HFF-Myc (cell line): ENCODE data around the gene NDUFB10.
A peak's percentile ranks its signal among the peaks of the same experiment; 100 is the strongest.

Experiments used
- DNase-seq: peaks from one replicate; pipeline ENCODE4 v3.0.0-alpha.2; 2011; ENCODE audit warnings: low read depth; ENCODE audit errors: extremely low read depth
- H3K4me3 ChIP-seq: replicated peaks from 2 replicates; pipeline ENCODE4 v1.5.1; 2011; ENCODE audit warnings: low read depth, mild to moderate bottlenecking, control low read depth, low read length
- TF ChIP-seq, protein P1 (sequence below): IDR thresholded peaks from 2 replicates; pipeline ENCODE4 v1.5.1; 2012; ENCODE audit warnings: mild to moderate bottlenecking, low read depth, low read length, control low read depth; ENCODE audit errors: missing control alignments

NDUFB10 gene

DNA sequence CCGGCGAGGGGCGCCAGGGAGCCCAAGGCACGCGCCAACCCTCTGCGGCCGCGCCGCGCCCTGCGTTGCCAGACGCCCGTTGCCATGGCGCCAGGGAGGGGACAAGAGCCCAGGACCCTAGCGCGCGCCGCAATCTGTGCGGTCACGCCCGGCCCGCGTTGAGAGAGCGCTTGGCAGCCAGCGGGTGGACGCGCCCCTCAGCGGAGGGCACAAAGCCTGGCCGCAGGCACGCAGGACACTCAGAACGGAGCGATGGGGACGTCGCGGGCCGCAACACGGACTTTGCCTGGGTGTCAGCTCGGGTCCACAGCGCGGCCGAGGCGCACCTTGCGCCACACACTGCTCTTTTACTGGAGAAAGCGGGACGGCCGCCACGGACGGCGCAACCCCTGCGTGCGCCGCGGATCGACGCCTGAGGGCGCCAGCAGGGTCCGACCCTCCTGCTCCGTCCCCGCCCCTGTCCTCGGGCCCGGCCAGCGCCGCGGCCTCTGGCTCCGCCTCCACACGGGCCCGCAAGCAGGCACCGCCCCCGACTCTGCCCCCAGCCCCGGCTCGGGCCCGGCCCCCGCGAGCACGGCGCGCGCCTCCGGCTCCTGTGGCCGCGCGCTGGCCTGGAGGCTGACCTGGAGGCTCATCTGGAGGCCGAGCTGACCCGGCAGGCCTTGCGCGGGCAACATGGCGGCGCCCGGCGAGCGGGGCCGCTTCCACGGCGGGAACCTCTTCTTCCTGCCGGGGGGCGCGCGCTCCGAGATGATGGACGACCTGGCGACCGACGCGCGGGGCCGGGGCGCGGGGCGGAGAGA is 24.4 kb downstream of the NDUFB10 start, which contains the start of gene GFER:
Gene GFER, plus strand, starts transcription at position 650 of the 803 bp plus-strand sequence. Its CDS starts 26 bp downstream, at position 676.
- TF ChIP-seq, protein P1, sequence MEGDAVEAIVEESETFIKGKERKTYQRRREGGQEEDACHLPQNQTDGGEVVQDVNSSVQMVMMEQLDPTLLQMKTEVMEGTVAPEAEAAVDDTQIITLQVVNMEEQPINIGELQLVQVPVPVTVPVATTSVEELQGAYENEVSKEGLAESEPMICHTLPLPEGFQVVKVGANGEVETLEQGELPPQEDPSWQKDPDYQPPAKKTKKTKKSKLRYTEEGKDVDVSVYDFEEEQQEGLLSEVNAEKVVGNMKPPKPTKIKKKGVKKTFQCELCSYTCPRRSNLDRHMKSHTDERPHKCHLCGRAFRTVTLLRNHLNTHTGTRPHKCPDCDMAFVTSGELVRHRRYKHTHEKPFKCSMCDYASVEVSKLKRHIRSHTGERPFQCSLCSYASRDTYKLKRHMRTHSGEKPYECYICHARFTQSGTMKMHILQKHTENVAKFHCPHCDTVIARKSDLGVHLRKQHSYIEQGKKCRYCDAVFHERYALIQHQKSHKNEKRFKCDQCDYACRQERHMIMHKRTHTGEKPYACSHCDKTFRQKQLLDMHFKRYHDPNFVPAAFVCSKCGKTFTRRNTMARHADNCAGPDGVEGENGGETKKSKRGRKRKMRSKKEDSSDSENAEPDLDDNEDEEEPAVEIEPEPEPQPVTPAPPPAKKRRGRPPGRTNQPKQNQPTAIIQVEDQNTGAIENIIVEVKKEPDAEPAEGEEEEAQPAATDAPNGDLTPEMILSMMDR: no peak
- peak; percentile 59 for DNase-seq
- H3K4me3 ChIP-seq: peak within 1 kb of the TSS; percentile 70

DNA sequence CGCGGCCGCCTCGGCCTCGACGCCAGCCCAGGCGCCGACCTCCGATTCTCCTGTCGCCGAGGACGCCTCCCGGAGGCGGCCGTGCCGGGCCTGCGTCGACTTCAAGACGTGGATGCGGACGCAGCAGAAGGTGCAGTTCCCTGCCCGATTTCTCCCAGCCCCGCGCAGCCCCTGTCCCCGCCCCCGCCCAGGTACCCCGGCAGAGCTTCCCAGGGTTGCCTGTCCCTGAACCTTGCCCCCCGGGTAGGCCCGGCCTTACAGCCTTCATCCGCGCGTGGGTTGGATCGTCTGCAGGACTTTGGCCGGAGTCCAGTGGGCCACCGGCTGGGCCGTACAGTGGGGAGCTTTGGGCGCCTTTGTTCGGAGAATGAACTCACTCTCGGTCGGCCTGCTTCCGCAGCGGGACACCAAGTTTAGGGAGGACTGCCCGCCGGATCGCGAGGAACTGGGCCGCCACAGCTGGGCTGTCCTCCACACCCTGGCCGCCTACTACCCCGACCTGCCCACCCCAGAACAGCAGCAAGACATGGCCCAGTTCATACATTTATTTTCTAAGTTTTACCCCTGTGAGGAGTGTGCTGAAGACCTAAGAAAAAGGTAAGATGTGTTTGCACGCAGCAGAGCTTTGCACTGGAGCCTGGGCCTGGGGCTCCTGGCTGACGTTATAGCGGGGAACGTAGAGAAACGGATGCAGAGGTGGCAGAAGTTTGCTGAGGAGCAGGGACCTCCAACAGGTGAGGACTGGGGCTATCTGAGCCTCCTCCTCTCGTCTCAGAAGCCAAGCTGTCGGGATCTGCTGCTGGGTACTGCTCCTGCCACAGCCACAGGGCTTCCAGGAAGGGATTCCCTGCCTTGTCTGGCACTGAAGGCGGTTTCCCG is 25.2 kb downstream of the NDUFB10 start:
- DNase-seq: no peak
- TF ChIP-seq, protein P1: no peak
- H3K4me3 ChIP-seq: peak overlapping the region; percentile 70

DNA sequence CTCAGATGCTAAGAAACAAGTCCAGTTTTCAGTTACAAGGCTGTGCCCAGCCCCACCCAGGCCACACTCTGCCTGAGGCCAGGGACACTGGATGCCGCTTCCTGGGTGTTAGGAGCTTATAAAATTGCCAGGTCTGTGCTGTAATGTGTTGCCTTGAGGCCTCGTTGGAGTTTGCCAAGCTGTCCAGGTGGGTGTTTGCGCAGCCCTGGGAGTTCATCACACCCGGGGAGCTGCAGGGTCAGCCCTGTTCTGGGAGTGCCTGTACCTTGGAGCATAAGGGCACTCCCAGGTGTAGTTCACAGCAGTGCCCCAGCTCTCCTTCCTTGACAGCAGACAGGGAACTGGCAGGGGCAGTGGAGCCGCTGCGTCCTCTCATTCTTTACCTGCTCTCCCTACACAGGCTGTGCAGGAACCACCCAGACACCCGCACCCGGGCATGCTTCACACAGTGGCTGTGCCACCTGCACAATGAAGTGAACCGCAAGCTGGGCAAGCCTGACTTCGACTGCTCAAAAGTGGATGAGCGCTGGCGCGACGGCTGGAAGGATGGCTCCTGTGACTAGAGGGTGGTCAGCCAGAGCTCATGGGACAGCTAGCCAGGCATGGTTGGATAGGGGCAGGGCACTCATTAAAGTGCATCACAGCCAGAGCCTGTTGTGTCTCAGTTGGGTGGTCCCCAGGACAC is 26.3 kb downstream of the NDUFB10 start:
- peak overlapping the region; percentile 70 for H3K4me3 ChIP-seq
- TF ChIP-seq, protein P1: no peak
- no peak for DNase-seq

DNA sequence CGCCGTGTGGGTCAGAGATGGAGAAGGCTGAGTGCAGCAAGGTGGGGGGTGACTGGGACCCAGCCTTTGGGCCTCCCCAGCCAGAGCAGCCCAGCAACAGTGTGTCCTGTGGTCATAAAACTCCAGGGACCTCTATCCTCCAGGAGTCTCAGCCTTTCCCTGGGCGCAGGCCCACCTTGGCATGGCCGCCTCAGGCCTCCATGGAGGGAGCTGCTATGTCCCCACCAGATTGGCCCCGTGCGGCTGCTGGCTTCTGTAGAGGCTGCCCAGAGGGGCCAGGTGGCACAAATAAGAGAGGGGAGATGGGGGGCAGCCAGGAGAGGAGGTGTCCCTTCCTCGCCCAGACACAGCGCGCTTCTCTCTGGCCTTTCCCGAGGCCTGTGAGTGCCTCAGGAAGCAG is 27.9 kb downstream of the NDUFB10 start:
- TF ChIP-seq, protein P1: no peak
- no peak overlapping the region for H3K4me3 ChIP-seq
- no peak for DNase-seq

DNA sequence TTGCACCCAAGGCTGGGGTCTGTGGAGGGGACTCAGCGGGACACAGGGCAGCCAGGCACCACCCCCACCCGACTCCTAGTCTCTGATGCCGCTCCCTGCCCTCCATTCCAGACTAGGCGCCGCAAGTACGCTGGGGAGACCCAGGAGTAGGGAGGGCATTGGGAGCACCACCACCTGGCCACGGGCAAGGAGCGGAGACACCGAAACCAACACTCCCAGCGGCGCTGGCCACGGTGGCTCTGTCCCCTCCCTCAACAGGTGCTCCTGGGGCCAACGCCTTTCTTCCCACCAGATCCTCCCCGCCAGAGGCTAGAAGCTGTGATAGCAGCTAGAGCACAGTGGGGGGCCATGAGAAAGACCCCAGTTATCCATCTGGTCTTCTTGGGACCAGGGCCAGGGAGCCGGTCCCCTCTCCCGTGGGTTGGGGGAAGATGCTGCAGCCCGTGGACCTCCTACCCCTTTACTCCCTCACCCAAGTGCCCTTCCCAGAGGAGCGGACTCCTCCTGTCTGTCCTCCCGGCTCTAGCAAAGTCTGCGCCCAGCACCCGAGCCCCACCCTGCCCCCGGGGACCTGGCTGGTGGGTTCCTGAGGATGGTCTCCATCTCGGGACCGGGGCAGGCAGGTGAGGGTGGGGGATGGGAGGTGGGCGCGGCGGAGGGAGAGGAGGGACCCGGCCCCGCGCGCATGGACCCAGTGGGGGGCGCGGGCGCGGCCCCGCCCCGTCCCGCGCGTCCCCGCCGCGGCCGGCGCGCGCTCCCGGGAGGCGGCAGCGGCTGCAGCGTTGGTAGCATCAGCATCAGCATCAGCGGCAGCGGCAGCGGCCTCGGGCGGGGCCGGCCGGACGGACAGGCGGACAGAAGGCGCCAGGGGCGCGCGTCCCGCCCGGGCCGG is 30.1 kb downstream of the NDUFB10 start, which contains the start of gene SYNGR3:
Gene SYNGR3, plus strand, starts transcription at position 762 of the 892 bp plus-strand sequence. CDS start 133 bp downstream, outside the sequence.
- DNase-seq: no peak
- H3K4me3 ChIP-seq: no peak within 1 kb of the TSS
- TF ChIP-seq, protein P1: no peak

DNA sequence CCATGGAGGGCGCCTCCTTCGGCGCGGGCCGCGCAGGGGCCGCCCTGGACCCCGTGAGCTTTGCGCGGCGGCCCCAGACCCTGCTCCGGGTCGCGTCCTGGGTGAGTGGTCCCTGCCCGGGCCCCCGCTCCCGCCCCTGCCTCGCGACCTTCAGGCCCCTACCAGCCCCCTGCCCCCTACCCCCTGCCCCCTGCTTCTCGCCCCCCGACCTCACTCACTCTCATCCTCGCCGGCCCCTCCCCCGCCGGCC is 30.7 kb downstream of the NDUFB10 start:
- no peak for DNase-seq
- TF ChIP-seq, protein P1: no peak
- H3K4me3 ChIP-seq: no peak overlapping the region
